Left colon (tissue), 2 donors: ENCODE results near the gene PKHD1. TPM values are rescaled to one million over a fixed set of nuclear protein-coding genes. Genes with fewer than 3 reads are reported as not detected.
A peak's percentile ranks its signal among the peaks of the same experiment; 100 is the strongest.

Source experiments
- ATAC-seq: fragments of 200-7000 bp; cut with Tn5 transposase; one replicate; pipeline ENCODE4 v1.9.1; 2020; ENCODE audit warnings: mild to moderate bottlenecking, moderate library complexity
- DNase-seq, 2 donors: peaks; one replicate each; pipeline ENCODE4 v3.0.0-alpha.2; 2020
- intact Hi-C, 2 donors: fragments of 100-400 bp; cut with DNase I in 1 of 2; cut with micrococcal nuclease in 1 of 2; formaldehyde crosslinking; loops; one replicate each; pipeline versions ENCODE4 v1.11.2 to v1.14.0; 2022; cut with DNase I, micrococcal nuclease
- total RNA-seq, 2 donors: library from RNA; stranded (reverse); fragmentation: NEBNext Ultra II Directional; extraction: Animal tissue kit (Norgen Biotek cat#: 25700); gene quantifications; one replicate each; pipeline ENCODE4 v1.2.1, GENCODE V29; 2021
- donor health status: DM: no; HTN: no; CAD: no.
- donor health status: DM: yes; HTN: yes; CAD: no.

Gene PKHD1
- total RNA-seq, 2 donors from 2014 or later: 0.12 to 0.20 TPM

DNA sequence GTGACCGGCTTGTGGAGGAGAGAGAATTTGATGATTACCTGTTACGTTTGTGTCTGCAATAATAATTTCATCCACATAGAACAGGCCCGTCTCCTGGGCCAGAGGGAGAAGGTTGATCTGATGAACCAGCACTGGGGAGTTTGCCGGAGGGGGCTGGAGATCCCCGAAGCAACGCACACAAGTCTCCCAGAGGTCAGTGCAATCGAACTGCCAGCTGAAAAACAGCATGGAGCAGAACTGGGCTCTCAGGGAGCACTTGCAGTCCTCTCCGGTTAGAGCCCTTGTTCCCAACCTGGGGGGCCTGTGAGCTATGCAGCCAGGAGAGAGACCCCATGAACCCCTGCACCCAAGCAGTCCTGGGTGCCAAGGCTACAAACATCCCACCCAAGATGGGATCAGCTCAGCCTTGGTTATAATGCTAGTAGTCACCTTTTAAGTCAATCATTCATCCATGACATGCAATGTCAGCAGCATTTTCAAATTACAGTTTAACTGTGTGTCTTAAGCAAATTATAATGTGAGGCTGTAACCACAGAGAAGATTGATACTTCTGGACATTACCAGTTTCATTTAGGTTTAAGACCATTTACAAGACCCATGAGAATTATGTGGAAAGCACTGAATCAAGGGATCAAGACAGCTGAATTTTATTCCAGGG is 34.2 kb downstream of the PKHD1 start:
- no peak for ATAC-seq
- intact Hi-C loops: loop anchor here in 1 of 2 donors (10.0 kb wide), 1 partner anchor 1238 kb away; the partner anchor contains the start of gene TFAP2B
- DNase-seq: no peak

DNA sequence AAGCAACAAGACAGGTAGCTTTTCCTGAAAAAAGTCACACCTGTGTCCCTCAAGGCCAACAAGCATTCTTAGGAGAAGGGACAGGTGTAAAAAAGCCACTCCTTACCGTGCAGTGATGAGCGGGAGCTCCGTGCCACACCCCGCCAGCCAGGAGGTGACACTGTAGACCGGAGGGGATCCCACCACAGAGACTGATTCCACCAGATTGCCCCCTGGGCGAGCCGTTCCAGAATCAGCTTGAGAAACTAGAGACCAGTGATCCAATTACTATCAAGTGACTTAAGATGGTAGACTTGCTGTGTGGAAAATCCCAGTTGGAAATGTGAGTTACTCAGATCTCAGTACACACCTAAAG is 37.4 kb downstream of the PKHD1 start:
- DNase-seq (no peak), ATAC-seq (no peak)
- intact Hi-C loops: loop anchor here in 1 of 2 donors (10.0 kb wide), 1 partner anchor 1235 kb away; the partner anchor contains the start of gene TFAP2B

DNA sequence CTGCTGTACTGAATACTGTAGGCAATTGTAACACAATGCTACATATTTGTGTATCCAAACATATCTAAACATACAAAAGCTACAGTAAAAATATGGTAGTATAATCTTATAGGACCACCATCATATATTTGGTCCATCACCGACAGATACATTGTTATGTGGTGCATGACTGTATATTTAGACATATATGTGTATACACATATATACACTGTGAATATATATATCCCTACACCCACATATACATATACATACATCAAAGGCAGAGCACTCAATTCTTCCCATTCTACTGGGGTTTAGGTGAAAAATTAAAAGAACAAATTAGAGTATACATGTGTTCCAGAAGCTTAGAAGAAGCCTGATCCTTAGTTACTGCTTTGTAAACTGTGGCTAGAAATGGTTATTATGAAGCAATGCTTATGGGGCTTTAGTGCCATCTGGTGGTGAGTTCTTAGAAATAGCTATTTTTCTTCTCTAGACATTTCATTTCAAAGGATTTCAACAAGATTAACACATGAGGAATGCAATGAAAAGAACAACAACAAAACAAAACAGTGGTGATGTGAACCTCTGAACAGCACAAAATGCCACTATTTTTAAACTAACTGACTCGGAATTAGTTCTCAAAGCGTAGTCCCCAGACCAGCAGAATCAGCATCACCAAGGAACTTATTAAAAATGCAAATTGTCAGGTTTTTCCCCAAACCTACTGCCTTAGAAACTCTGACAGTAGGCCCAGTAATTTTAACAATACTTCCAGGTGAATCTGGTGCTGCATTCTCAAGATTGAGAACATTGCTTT is 38.0 kb downstream of the PKHD1 start:
- ATAC-seq: peak; percentile 29
- DNase-seq: no peak
- intact Hi-C loops: loop anchor here in 1 of 2 donors (10.0 kb wide), 1 partner anchor 1235 kb away; the partner anchor contains the start of gene TFAP2B

DNA sequence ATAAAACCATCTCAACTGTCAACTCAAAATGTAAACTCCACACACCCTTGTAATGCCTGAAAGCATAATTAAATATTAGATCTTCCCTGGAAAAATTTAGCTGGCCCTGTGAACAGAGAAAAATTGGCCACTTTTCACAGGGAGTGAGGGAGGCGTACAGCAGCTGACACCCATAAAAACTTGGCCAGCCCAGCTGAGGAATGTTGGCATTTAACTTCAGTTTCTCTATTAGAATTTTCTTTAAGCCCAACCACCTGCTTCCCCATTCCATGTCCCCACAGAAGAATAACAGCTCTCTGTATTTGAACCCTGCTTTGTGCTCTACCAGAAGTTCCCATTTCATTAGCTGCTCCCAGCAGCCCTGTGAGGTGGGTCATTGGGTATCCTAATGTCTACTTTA is 41.0 kb downstream of the PKHD1 start:
- no peak for DNase-seq
- intact Hi-C loops: no loop called here
- no peak for ATAC-seq

DNA sequence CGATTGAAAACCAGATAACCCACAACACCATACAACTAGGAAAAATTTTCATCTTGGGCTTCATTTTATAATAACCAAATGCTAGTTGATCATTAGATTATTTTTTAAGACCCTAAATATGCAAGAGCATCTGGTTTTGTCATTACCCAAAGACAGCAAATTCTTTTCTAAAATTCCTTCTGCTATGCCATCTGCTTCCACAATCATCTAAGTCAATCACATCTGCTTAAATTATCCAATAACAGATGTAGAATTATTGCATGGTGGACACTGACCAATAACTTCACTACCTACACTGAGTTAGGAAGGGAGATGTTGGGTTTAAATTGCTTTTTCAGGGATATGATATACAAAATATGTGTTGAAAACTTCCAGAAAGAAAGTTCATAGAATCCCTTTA is 41.9 kb downstream of the PKHD1 start:
- ATAC-seq: no peak
- no peak for DNase-seq
- intact Hi-C loops: no loop called here

DNA sequence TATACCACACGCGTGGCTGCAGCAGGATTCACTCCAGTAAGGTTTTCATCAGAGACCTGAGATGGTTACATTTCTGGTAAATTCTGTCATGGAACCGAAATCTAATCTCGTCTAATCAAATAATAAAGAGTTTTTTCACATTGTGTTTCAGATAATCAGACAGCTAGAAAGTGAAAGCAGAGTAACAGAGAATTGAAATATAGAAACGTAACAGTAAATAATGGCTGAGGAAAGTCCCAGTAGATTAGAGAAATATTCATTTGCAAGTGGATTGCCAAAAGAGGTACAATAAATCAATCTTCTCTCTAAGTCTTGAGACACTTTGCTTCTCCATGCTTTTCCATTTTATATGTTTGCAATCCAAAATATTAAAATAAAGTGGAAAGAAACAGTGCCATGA is 42.4 kb downstream of the PKHD1 start:
- ATAC-seq: no peak
- intact Hi-C loops: no loop called here
- no peak for DNase-seq

DNA sequence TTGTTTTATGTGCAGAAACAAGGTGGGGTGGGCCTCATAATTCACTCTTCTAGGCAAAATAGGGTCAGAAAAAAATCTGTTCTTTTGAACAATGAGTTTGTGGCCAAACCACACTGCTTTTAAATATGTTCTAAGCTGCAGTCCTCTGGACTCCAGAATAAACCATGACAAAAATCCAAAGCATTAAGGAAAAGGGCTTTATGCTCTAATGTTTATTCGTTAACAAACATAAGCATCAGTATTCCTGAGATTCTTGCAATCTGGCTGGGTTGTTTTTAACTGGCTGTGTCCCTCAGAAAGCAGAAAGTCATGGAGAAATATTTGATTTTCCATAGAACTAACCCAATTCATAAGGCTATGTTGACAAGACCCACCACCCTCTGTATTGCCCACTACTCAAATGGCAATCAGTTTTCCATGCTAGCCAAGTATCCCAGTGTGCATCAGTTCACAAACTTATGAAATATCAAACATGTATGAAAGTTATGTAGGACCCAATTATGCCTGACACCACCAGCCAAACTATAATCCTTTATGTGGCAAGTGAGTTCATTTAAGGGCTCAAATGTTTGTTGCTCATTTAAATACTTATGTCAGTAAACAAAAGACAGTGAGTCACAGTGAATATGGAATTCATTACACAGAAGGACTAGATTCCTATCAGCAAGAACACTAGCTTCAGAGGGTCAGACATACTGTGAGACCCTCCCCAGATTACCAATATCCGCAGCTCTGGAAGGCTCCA is 45.1 kb downstream of the PKHD1 start:
- no peak for ATAC-seq
- intact Hi-C loops: no loop called here

DNA sequence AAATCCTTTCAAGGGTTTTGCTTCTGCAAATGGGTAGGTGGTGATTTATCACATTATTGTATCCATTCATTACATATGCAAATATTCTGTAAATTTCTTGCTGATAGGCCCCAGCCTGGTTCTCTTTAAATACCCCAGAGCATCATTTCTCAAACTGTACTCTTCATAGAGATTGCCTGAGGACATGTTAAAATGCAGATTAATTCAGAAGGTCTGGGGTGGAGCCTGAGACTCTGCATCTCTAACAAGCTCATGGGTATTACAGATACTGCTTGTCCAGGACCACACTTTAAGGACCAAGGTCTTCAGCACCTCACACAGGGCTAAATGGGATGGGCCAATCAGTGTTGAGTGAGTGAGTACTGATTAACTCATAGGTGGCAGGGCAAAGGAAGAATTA is 46.3 kb downstream of the PKHD1 start:
- intact Hi-C loops: no loop called here
- DNase-seq (no peak), ATAC-seq (no peak)

More for the DNA sequence above, 45.1 kb downstream of the PKHD1 start:
- no peak for DNase-seq

DNA sequence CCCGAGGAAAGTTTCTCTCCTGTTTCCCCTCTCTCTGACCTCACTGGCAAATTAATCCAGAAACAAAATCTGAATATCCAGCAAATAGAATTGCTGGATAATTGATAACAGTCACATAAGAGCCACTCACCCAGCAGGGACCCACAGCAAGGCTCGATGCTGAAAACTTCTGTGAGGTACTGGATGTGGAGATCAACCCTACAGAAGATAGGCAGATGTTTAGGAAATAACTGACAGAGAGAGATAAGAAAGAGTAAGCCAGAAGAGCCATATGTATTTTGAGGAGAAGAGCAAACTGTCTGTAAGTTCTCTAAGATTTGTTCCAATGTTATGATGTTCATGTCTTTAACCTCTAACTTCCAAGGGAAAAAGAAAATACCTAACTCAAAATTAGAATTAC is 59.7 kb downstream of the PKHD1 start:
- intact Hi-C loops: no loop called here
- ATAC-seq: no peak

DNA sequence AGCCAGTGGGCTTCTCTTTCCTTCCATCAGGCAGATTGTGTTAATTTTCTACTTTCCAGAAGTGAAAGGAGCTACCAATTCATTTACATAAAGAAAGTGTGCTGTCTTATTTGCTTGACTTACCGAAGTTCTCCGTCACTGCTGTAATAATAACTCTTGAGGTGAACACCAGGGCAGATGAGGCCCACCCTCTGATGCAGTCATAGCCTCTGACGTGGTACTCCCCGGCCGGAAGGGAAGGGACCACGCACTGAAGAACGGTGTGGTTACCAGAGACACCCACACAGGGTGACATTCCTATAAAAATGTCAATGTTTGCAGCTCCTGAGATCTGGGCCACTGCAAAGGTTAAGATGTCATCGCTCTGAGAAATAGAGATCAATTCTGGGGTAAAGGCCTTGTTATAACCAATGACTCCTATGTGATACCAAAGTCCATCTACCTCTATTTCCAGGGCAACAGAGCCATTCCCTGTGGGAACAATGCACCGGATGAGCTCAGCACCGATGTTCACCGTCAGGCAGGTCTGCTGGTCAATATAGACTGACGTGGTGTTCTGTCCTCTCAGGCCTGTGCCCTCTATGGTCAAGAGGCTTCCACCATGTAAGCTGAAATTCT is 62.9 kb downstream of the PKHD1 start:
- ATAC-seq (no peak), DNase-seq (no peak)
- intact Hi-C loops: loop anchor here in 1 of 2 donors (5.0 kb wide), 1 partner anchor 167 kb away; no protein-coding TSS in a partner anchor

More for the DNA sequence above, 59.7 kb downstream of the PKHD1 start:
- DNase-seq: no peak

DNA sequence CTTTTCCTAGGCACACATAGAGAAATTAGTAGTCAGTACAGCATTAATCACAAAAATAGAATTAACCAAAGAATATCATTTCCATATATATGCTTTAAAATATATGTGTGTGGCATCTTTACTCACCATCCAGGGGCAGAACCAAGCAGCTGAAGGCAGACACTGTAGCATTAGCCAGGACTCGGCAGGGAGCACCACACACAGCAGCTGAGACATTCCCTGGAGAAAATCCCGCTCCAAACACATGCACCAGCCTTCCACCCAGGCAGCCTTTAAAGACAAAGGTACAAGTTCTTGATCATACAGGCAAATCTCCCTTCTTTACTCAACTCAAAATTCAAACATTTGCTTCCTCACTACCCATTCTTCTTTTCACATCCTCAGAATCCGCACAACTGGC is 64.7 kb downstream of the PKHD1 start:
- no peak for ATAC-seq
- intact Hi-C loops: loop anchor here in 1 of 2 donors (5.0 kb wide), 1 partner anchor 165 kb away; no protein-coding TSS in a partner anchor
- DNase-seq: no peak

DNA sequence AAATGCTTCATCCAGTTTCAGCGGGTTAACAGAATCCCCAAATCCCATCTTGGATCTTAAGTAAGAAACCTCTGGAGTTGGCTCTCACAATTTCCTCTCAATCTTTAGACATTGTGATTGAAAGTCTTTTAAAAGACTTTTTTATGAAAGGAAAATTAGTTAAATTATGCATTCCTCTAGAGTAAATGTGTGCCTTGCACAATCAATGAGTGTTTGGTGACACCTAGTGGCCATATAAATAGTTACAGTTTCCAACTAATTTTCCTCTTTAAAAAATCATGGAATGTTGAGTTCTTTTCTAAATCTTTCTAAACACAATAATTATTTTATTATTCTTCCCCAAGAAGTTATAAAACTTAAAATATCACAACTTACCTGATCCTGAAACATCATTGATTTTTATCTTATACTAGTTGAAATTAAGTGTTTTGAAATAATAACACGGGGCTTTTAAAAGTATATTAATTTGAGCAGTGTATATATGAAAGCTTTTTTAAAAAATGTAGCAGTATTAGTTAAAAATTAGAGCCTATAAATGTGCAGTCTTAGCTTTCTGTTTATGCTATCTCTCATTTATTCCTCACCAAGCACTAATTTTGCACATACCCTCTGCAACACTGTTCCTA is 66.4 kb downstream of the PKHD1 start:
- intact Hi-C loops: loop anchor here in 1 of 2 donors (5.0 kb wide), 1 partner anchor 164 kb away; no protein-coding TSS in a partner anchor
- ATAC-seq: no peak
- DNase-seq: no peak

DNA sequence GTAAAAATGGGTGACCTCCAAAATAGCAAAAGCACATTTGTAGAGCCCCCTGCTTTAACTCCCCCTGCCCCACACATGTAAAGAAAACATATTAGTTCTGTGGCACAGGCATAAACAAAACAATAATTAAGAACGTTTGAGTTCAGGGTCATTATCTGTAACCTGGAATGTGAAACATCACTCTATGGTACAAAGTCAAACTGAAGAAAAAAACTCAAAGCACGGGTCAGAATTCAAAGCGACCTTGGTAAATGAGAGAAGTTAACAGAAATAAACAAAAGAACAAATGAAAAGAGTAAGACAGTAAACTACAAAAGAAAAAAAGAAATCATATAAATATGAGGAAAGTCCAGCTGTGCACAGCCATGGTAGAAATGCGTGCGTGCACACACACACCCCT is 67.5 kb downstream of the PKHD1 start:
- no peak for ATAC-seq
- intact Hi-C loops: loop anchor here in 1 of 2 donors (5.0 kb wide), 1 partner anchor 163 kb away; no protein-coding TSS in a partner anchor
- no peak for DNase-seq

DNA sequence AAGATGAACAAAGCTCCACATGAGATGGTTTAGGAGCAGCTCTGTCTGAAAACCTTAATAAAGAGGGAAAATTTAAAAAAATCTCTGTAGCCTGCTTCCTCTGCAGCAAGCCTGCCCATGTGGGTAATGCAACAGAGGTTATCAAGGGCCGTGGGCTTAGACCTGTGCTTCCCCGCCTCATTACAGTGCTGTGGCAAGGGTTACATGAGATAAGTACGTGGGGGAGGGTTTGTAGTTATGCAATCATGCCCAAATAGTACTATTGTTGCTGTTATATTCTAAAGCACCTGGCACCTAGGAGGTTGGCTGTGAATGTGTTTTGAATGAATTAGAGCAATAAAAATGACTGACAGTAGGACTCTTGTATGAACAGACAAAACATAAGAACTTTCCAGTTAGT is 68.3 kb downstream of the PKHD1 start:
- DNase-seq: no peak
- peak; percentile 78 for ATAC-seq
- intact Hi-C loops: no loop called here

DNA sequence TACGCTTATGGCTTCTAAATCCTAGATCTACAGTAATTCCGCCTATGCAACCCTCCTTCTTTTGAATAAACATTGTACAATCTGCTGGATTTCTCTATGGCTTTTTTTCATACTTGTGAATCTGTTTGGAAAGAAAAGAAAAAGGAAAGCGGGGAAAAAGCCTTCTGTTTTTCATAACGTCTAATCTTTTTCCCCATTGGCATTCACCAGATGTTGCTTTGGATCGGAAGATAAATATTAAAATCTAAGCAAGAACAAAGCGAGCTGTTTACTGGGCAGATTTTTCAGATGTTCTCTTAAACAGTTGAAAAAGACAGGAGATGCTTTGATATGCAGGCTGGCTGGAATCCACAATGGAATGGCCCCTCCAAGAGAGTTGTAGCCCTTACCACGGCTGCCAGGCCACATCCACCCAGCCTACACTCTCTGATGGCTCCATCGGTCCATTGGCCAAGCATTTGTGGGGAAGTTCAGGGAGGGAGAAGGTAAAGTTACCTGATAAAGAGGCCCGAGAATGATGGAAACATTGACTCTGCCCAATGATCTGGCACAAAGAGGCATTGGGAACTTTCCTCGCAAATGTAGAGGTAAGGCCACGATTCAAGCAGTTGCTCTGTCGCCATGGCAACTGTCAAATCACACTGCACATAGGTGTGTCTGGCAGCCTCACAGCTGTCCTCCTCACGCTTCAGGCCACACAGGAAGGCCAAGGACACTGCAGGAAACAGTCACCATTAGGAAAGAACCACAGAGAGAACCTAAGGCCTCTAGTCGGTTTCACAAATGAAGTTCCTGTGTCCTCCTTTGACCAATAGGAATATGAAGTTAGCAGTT is 70.3 kb downstream of the PKHD1 start:
- ATAC-seq (peak; percentile 43), DNase-seq (peak in 1 of 2 donors; percentile 16)
- intact Hi-C loops: no loop called here

DNA sequence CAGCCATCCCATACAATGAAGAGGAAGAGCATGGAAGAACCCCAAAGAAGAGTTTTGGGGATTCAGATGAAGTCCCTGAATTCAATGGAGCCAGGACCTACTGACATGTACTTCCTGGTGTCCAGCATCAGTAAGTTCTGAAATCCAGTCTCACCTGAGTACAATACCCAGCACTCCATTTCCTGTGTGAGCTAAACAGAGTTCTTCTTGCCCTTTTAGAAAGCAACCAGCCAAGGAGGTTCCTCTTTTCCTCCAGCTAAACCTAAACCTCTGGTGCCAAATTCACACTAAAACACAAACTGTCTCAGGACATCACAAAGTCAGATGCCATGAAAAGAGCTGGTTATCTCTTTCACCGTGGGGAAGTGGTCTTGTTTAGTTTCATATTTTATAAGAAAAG is 71.5 kb downstream of the PKHD1 start:
- ATAC-seq (no peak), DNase-seq (no peak)
- intact Hi-C loops: no loop called here

DNA sequence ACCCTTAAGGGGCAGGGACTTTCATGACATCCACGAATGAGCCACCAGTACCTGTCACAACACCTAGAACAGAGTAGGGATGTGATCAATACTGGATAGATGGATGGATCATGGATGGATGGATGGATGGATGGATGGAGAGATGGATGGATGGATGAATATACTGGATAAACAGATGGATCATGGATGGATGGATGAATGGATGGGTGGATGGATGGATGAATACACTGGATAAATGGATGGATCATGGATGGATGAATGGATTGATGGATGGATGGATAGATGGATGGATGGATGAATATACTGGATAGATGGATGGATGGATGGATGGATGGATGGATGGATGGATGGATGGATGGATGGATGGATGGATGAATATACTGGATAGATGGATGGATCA is 73.0 kb downstream of the PKHD1 start:
- DNase-seq: no peak
- intact Hi-C loops: no loop called here
- no peak for ATAC-seq

DNA sequence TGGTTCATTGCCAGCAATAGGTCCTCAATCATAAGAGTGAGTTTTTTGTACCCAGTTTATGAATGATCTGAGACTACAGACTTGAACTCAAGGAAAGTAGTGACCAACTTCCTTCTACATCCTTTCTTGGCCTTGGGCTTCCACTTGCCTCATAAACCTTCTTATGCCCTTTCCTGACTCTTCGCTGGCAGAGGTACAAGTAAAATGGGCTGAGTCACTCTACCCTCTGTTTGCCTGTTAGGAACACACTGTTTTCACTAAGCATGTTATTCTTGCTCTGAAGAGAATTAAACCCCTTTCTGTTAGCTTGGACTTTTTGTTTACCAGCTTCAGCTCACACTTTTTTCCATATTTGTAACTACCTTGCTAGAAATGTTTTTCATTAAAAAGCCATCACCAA is 74.4 kb downstream of the PKHD1 start:
- intact Hi-C loops: no loop called here
- peak in 1 of 2 donors; percentile 36 for DNase-seq

More for the DNA sequence above, 74.4 kb downstream of the PKHD1 start:
- ATAC-seq: no peak
